GM23248 (cell line): ENCODE data around the gene JUND. TPM values are rescaled to one million over a fixed set of nuclear protein-coding genes. Genes with fewer than 3 reads are reported as not detected.

Experiments used
- DNase-seq: peaks from one replicate; pipeline ENCODE4 v3.0.0-alpha.2; 2015
- H2AFZ ChIP-seq: fragments of 200-600 bp; sonication (generic); 2 replicates; pipeline ENCODE4 v1.6.1; 2016; ENCODE audit warnings: antibody characterized with exemption
- H3F3A ChIP-seq: fragments of 200-600 bp; sonication (generic); 2 replicates; pipeline ENCODE4 v1.6.1; 2016; ENCODE audit warnings: mild to moderate bottlenecking, antibody characterized with exemption, mixed run types; ENCODE audit not compliant: insufficient read depth
- H3K27ac ChIP-seq: fragments of 200-600 bp; sonication (generic); 2 replicates; pipeline ENCODE4 v1.5.1; 2016; ENCODE audit warnings: mild to moderate bottlenecking
- H3K27me3 ChIP-seq: fragments of 200-600 bp; sonication (generic); replicated peaks from 2 replicates; pipeline ENCODE4 v1.6.1; 2016; ENCODE audit warnings: mild to moderate bottlenecking; ENCODE audit not compliant: insufficient read depth
- H3K36me3 ChIP-seq: fragments of 200-600 bp; sonication (generic); 2 replicates; pipeline ENCODE4 v1.6.1; 2016; ENCODE audit warnings: low read depth, mild to moderate bottlenecking
- H3K4me1 ChIP-seq: fragments of 200-600 bp; sonication (generic); 2 replicates; pipeline ENCODE4 v1.6.1; 2016; ENCODE audit warnings: mild to moderate bottlenecking; ENCODE audit not compliant: insufficient read depth
- H3K4me2 ChIP-seq: fragments of 200-600 bp; sonication (generic); one replicate; pipeline ENCODE4 v1.6.1; 2016; ENCODE audit warnings: mild to moderate bottlenecking; ENCODE audit not compliant: unreplicated experiment
- H3K4me3 ChIP-seq: fragments of 200-600 bp; sonication (generic); 2 replicates; pipeline ENCODE4 v1.5.1; 2016; ENCODE audit warnings: mild to moderate bottlenecking
- H3K79me2 ChIP-seq: fragments of 200-600 bp; sonication (generic); 2 replicates; pipeline ENCODE4 v1.6.1; 2016; ENCODE audit warnings: mild to moderate bottlenecking; ENCODE audit not compliant: insufficient read depth
- H3K9ac ChIP-seq: fragments of 200-600 bp; sonication (generic); 2 replicates; pipeline ENCODE4 v1.6.1; 2016; ENCODE audit warnings: mild to moderate bottlenecking
- H3K9me2 ChIP-seq: fragments of 200-600 bp; sonication (generic); 2 replicates; pipeline ENCODE4 v1.6.1; 2016; ENCODE audit warnings: mixed run types, mild to moderate bottlenecking, moderate library complexity; ENCODE audit not compliant: insufficient read depth
- H3K9me3 ChIP-seq: fragments of 200-600 bp; sonication (generic); one replicate; pipeline ENCODE4 v1.6.1; 2017; ENCODE audit warnings: low read depth
- H4K20me1 ChIP-seq: fragments of 200-600 bp; sonication (generic); 2 replicates; pipeline ENCODE4 v1.6.0; 2016; ENCODE audit not compliant: insufficient read depth
- EZH2 ChIP-seq: fragments of 200-600 bp; sonication (generic); IDR thresholded peaks from 2 replicates; pipeline ENCODE4 v1.6.1; 2018; ENCODE audit warnings: antibody characterized with exemption, mild to moderate bottlenecking; ENCODE audit not compliant: insufficient read depth, poor library complexity, severe bottlenecking
- EZH2phosphoT487 ChIP-seq: fragments of 200-600 bp; sonication (generic); IDR thresholded peaks from 2 replicates; pipeline ENCODE4 v1.6.1; 2018; ENCODE audit warnings: antibody characterized with exemption, moderate library complexity, mild to moderate bottlenecking, low read depth; ENCODE audit not compliant: insufficient read depth
- WGBS, 2 experiments: methylation state at CpG; one replicate each; pipeline ENCODE4 v1.1.6; 2015 to 2017; ENCODE audit warnings: low lambda C conversion rate in 2 of 2, low coverage in 1 of 2; ENCODE audit errors: missing lambda C conversion rate in 2 of 2; 5-methylcytosine and 5-hydroxymethylcytosine counted together
- in situ Hi-C: fragments of 300-500 bp; cut with MboI; formaldehyde crosslinking; loops from 2 replicates; pipeline ENCODE4 v1.15.0; 2020
- polyA plus RNA-seq: library from polyadenylated mRNA; unstranded; fragments of >200 nt; fragmentation: Nextera tagmentation; extraction: Ambion mirVana; gene quantifications from 2 replicates; pipeline ENCODE4 v1.2.1, GENCODE V29; 2016
- total RNA-seq: library from RNA; depleted of rRNA; stranded (reverse); fragments of >200 nt; shearing (Covaris generic); gene quantifications from 2 replicates; pipeline ENCODE4 v1.2.3, GENCODE V29; 2014

JUND gene
- total and polyA plus RNA-seq, 2 experiments from 2014 or later: 15.3 to 172 TPM

DNA sequence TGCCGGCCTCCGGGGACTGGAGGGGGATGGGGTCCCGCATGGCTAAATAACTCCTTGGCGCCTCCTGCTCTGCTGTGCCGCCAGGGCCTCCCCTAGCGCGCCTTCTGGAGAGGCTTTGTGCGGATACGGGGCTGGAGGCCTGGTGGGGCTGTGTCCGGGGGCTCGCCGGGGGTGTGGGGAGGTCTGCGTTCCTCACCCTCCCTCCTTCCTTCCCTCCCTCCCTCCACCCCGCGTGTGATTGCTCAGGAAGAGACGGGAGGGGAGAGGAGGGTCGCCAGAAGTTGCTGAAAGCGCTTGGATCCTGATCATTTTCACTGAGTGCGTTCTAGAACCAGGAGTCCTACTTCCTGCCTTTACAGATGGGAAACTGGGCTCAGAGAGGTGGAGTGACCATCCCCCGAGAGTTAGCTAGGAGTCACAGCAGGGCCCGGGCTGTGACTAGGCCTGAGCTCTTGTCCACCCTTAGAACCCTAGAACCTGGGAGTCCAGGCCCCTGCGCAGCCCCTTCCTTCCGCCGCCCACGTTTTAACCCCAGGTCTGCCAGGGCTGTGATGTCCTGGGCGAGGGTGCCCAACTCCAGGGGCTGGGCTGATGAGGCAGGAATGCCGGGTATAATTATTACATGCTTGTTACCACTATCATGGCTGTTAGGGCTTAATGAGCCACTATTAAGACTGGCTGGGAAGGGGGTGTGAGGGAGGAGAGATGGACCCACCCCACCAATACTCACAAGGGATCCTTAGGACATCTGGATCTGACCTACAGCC lies 782 bp upstream of the JUND start:
- DNase-seq: peak; percentile 83

DNA sequence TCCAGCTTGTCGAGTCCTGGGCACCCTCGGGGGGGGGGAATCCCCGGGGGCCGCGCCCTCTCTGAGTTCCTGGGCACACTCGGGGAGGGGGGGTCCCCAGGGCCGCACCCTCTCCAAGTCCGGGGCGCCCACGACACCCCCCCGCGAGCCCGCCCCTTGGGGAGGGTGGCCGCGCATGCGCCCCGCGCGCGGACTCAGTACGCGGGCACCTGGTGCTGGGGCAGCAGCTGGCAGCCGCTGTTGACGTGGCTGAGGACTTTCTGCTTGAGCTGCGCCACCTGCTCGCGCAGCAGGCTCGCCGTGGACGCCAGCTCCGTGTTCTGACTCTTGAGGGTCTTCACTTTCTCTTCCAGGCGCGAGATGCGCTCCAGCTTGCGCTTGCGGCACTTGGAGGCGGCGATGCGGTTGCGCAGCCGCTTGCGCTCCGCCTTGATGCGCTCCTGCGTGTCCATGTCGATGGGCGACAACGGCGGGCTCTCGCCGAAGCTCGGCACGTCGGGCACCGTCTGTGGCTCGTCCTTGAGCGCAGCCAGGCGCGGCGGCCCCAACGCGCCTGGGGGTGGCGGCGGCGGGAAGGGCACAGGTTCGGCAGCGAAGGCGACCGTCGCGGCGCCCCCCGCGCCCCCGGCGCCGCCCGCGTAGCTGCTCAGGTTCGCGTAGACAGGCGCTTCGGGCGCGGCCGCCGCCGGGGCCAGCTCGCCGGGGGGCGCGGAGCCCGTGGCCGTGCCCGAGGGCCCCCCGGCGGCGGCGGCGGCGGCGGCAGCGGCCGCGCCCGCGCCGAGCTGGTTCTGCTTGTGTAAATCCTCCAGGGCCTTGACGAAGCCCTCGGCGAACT lies 958 bp downstream of the JUND start:
- Histone ChIP-seq H3K9ac (peak overlapping the region; percentile 99), H4K20me1 (peaks cover 8% of the 10 kb centered on the region; the same call in 1 of the 2 replicates), H3K4me1 (peaks cover 24% of the 10 kb centered on the region), H3K27me3 (no peaks in the 10 kb centered on the region), H3K9me2 (no peaks in the 10 kb centered on the region), H2AFZ (no peak overlapping the region), H3K4me2 (peak overlapping the region; percentile 93), H3K9me3 (no peaks in the 10 kb centered on the region), H3K27ac (peak overlapping the region; percentile 95), H3F3A (peaks cover 35% of the 10 kb centered on the region), H3K4me3 (peak overlapping the region; percentile 89), H3K79me2 (peaks cover 47% of the 10 kb centered on the region), H3K36me3 (peaks cover 8% of the 10 kb centered on the region)
- in situ Hi-C loops: no loop called here
- no peak for TF ChIP-seq EZH2
- no peak for TF ChIP-seq EZH2phosphoT487
- peak; percentile 85 for DNase-seq
- 0 to 2% methylated on average over 62 to 65 of the region's 111 CpGs for WGBS, 2 experiments

More for the DNA sequence above, 782 bp upstream of the JUND start:
- peak overlapping the region; percentile 99 for H3K27ac ChIP-seq
- peaks cover 19% of the 10 kb centered on the region for H3K4me1 ChIP-seq
- peak overlapping the region; percentile 96 for H3K9ac ChIP-seq
- H3K27me3 ChIP-seq: no peaks in the 10 kb centered on the region
- peaks cover 8% of the 10 kb centered on the region for H3K36me3 ChIP-seq
- peak overlapping the region; percentile 71 for H3K4me3 ChIP-seq
- H4K20me1 ChIP-seq: peaks cover 8% of the 10 kb centered on the region; the same call in 1 of the 2 replicates
- peak overlapping the region; percentile 60 for H2AFZ ChIP-seq
- H3K9me3 ChIP-seq: no peaks in the 10 kb centered on the region
- 1 to 3% methylated on average over 15 to 27 of the region's 27 CpGs for WGBS, 2 experiments
- peak overlapping the region; percentile 81 for H3K4me2 ChIP-seq
- H3K9me2 ChIP-seq: no peaks in the 10 kb centered on the region
- peaks cover 31% of the 10 kb centered on the region for H3K79me2 ChIP-seq
- TF ChIP-seq EZH2: no peak
- TF ChIP-seq EZH2phosphoT487: no peak
- H3F3A ChIP-seq: peaks cover 22% of the 10 kb centered on the region
- in situ Hi-C loops: no loop called here

DNA sequence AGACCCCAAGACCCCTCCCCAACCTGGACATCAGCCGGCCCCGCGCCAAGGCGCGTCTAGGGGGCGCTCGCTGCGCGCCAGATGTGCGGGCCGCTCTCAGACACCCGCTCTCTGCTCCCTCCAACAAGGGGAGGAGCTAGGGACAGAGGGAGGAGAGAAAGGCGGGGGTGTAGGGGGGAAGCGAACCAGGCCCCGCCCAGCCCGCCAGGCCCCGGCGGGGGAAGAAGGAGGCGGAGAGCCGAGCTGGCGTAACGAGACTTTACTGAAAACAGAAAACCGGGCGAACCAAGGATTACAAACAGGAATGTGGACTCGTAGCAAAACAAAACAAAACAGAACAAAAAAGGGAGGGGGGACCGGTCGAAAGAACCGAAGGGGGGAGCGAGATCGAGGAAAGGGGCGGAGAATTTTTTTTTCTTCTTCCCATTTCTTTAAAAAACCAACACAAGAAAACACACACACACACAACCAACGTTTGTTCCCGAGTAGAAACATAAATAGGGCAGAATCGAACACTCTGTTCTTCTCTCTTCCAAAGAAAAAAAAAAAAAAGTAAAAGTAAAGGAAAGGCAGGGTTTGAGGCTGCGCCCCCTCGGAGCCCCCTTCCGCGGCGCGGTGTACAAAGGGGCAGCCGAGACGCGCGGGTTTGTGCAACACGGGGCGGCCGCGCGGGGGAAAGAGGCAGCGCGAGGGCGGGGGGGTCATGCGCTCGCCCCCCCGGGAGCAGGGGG lies 1.7 kb downstream of the JUND start:
- H3K9me3 ChIP-seq: no peaks in the 10 kb centered on the region
- H3K27ac ChIP-seq: peak overlapping the region; percentile 95
- no peaks in the 10 kb centered on the region for H3K9me2 ChIP-seq
- peak overlapping the region; percentile 93 for H3K4me2 ChIP-seq
- H4K20me1 ChIP-seq: peaks cover 8% of the 10 kb centered on the region; the same call in 1 of the 2 replicates
- no peaks in the 10 kb centered on the region for H3K27me3 ChIP-seq
- peaks cover 49% of the 10 kb centered on the region for H3K79me2 ChIP-seq
- peaks cover 8% of the 10 kb centered on the region for H3K36me3 ChIP-seq
- peaks cover 39% of the 10 kb centered on the region for H3F3A ChIP-seq
- peaks cover 31% of the 10 kb centered on the region for H3K4me1 ChIP-seq
- TF ChIP-seq EZH2 (no peak), EZH2phosphoT487 (no peak)
- H3K9ac ChIP-seq: peak overlapping the region; percentile 99
- in situ Hi-C loops: loop anchor here (5.0 kb wide), 1 partner anchor 43 kb away; the partner anchor contains the start of gene LSM4
- H2AFZ ChIP-seq: no peak overlapping the region
- H3K4me3 ChIP-seq: peak overlapping the region; percentile 89
- 0 to 2% methylated on average over 26 to 54 of the region's 55 CpGs for WGBS, 2 experiments
- DNase-seq: peak; percentile 97

DNA sequence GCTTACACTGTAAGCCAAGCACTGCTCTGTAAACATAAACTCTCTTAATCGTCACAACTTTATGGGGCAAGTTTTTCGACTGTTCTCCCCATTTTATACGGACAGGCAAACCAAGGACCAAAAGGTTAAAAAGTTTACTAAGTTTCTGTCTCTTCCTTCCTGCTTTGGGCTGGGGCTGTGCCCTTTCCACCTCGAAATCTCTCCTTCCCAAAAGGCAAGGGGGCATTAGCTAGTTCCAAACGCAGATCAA lies 2.2 kb downstream of the JUND start:
- Histone ChIP-seq H2AFZ (no peak overlapping the region), H3K4me2 (peak overlapping the region; percentile 93), H3K9me3 (no peaks in the 10 kb centered on the region), H3K79me2 (peaks cover 52% of the 10 kb centered on the region), H3K9me2 (no peaks in the 10 kb centered on the region), H3K27ac (peak overlapping the region; percentile 95), H3K4me3 (peak overlapping the region; percentile 89), H3K9ac (peak overlapping the region; percentile 99), H3K27me3 (no peaks in the 10 kb centered on the region), H3F3A (peaks cover 37% of the 10 kb centered on the region), H3K36me3 (peaks cover 8% of the 10 kb centered on the region), H3K4me1 (peaks cover 36% of the 10 kb centered on the region), H4K20me1 (peaks cover 8% of the 10 kb centered on the region; the same call in 1 of the 2 replicates)
- TF ChIP-seq EZH2: no peak
- TF ChIP-seq EZH2phosphoT487: no peak
- DNase-seq: no peak
- 1 to 4% methylated on average over 5 of the region's 5 CpGs for WGBS, 2 experiments
- in situ Hi-C loops: loop anchor here (5.0 kb wide), 1 partner anchor 43 kb away; the partner anchor contains the start of gene LSM4
